Measurements from ENCODE around the gene PLEKHM3. TPM values are rescaled to one million over a fixed set of nuclear protein-coding genes. Genes with fewer than 3 reads are reported as not detected.
A peak's percentile ranks its signal among the peaks of the same experiment; 100 is the strongest.

Gene PLEKHM3
- total RNA-seq, 1 donor: 23.5 TPM

GRCh38 chr2:207810200-207810788, 215.0 kb downstream of the PLEKHM3 start:
- Histone ChIP-seq H3K9me3 (ENCODE audit: low read depth, low read length) (no peaks in the 10 kb centered on the region), H3K36me3 (ENCODE audit: insufficient read depth, low read length) (no peaks in the 10 kb centered on the region), H3K79me2 (ENCODE audit: insufficient read depth, low read length) (no peaks in the 10 kb centered on the region), H4K20me1 (ENCODE audit: insufficient read depth, low read length) (no peaks in the 10 kb centered on the region), H3K27ac (ENCODE audit: low read depth, low read length) (no peak overlapping the region), H2AFZ (ENCODE audit: low read length) (peak overlapping the region; percentile 54), H3K4me2 (ENCODE audit: insufficient read depth, low read length) (peak overlapping the region; percentile 41), H3K27me3 (ENCODE audit: insufficient read depth, low read length) (no peaks in the 10 kb centered on the region), H3K4me1 (ENCODE audit: insufficient read depth, low read length) (peaks cover 4% of the 10 kb centered on the region), H3K4me3 (ENCODE audit: insufficient read depth, low read length) (no peak overlapping the region)
- DNase-seq (ENCODE audit: insufficient read length, low spot score, missing footprints): no peak
- TF ChIP-seq CTCF (IDR thresholded peaks at IDR 0.05; ENCODE audit: extremely low read depth, low read depth, low read length): no peak

- H3K36me3 ChIP-seq (ENCODE audit: insufficient read depth, low read length): no peaks in the 10 kb centered on the region
- peaks cover 9% of the 10 kb centered on the region for H3K4me1 ChIP-seq (ENCODE audit: insufficient read depth, low read length)
- H3K27me3 ChIP-seq (ENCODE audit: insufficient read depth, low read length): no peaks in the 10 kb centered on the region
- DNase-seq (ENCODE audit: insufficient read length, low spot score, missing footprints): no peak
- H2AFZ ChIP-seq (ENCODE audit: low read length): no peak overlapping the region
- no peak for TF ChIP-seq CTCF (IDR thresholded peaks at IDR 0.05; ENCODE audit: extremely low read depth, low read depth, low read length)
- H3K4me3 ChIP-seq (ENCODE audit: insufficient read depth, low read length): no peak overlapping the region
- H3K4me2 ChIP-seq (ENCODE audit: insufficient read depth, low read length): no peak overlapping the region
- H4K20me1 ChIP-seq (ENCODE audit: insufficient read depth, low read length): no peaks in the 10 kb centered on the region
- H3K79me2 ChIP-seq (ENCODE audit: insufficient read depth, low read length): no peaks in the 10 kb centered on the region
- H3K27ac ChIP-seq (ENCODE audit: low read depth, low read length): no peak overlapping the region
- no peaks in the 10 kb centered on the region for H3K9me3 ChIP-seq (ENCODE audit: low read depth, low read length)
These were observed 217.2 kb downstream of the PLEKHM3 start for GRCh38 chr2:207808119-207808518.

- no peak overlapping the region for H3K4me2 ChIP-seq (ENCODE audit: insufficient read depth, low read length)
- H3K9me3 ChIP-seq (ENCODE audit: low read depth, low read length): no peaks in the 10 kb centered on the region
- H3K27ac ChIP-seq (ENCODE audit: low read depth, low read length): no peak overlapping the region
- H2AFZ ChIP-seq (ENCODE audit: low read length): no peak overlapping the region
- H3K4me1 ChIP-seq (ENCODE audit: insufficient read depth, low read length): peaks cover 9% of the 10 kb centered on the region
- DNase-seq (ENCODE audit: insufficient read length, low spot score, missing footprints): no peak
- H4K20me1 ChIP-seq (ENCODE audit: insufficient read depth, low read length): no peaks in the 10 kb centered on the region
- no peaks in the 10 kb centered on the region for H3K79me2 ChIP-seq (ENCODE audit: insufficient read depth, low read length)
- TF ChIP-seq CTCF (IDR thresholded peaks at IDR 0.05; ENCODE audit: extremely low read depth, low read depth, low read length): no peak
- no peak overlapping the region for H3K4me3 ChIP-seq (ENCODE audit: insufficient read depth, low read length)
- H3K27me3 ChIP-seq (ENCODE audit: insufficient read depth, low read length): no peaks in the 10 kb centered on the region
- no peaks in the 10 kb centered on the region for H3K36me3 ChIP-seq (ENCODE audit: insufficient read depth, low read length)
These were observed 217.8 kb downstream of the PLEKHM3 start for GRCh38 chr2:207807516-207807915.

GRCh38 chr2:207805566-207806226, 219.6 kb downstream of the PLEKHM3 start:
- H3K4me1 ChIP-seq (ENCODE audit: insufficient read depth, low read length): peaks cover 9% of the 10 kb centered on the region
- no peaks in the 10 kb centered on the region for H4K20me1 ChIP-seq (ENCODE audit: insufficient read depth, low read length)
- no peak overlapping the region for H3K27ac ChIP-seq (ENCODE audit: low read depth, low read length)
- no peak overlapping the region for H3K4me2 ChIP-seq (ENCODE audit: insufficient read depth, low read length)
- no peak for TF ChIP-seq CTCF (IDR thresholded peaks at IDR 0.05; ENCODE audit: extremely low read depth, low read depth, low read length)
- H3K27me3 ChIP-seq (ENCODE audit: insufficient read depth, low read length): no peaks in the 10 kb centered on the region
- H3K9me3 ChIP-seq (ENCODE audit: low read depth, low read length): no peaks in the 10 kb centered on the region
- no peak for DNase-seq (ENCODE audit: insufficient read length, low spot score, missing footprints)
- H3K4me3 ChIP-seq (ENCODE audit: insufficient read depth, low read length): no peak overlapping the region
- no peaks in the 10 kb centered on the region for H3K79me2 ChIP-seq (ENCODE audit: insufficient read depth, low read length)
- no peaks in the 10 kb centered on the region for H3K36me3 ChIP-seq (ENCODE audit: insufficient read depth, low read length)
- no peak overlapping the region for H2AFZ ChIP-seq (ENCODE audit: low read length)
